CD4-positive, alpha-beta T cell (primary cell): ENCODE data around the gene ZG16B. TPM values are rescaled to one million over a fixed set of nuclear protein-coding genes. Genes with fewer than 3 reads are reported as not detected.

ENCODE experiments used
- ATAC-seq: fragments of 200-7000 bp; cut with Tn5 transposase; one replicate; pipeline ENCODE4 v1.10.0; 2022; ENCODE audit warnings: mild to moderate bottlenecking; ENCODE audit not compliant: poor library complexity
- CTCF ChIA-PET: fragments of 350-600 bp; sonication (Branson Sonifier 250); formaldehyde crosslinking; loops from one replicate; lab custom pipeline; 2021; ENCODE audit warnings: antibody characterized with exemption, inconsistent platforms; lab: Charles Lee
- POLR2A ChIA-PET: fragments of 350-600 bp; sonication (Branson Sonifier 250); formaldehyde crosslinking; loops from one replicate; lab custom pipeline; 2021; ENCODE audit warnings: antibody characterized with exemption, inconsistent platforms; lab: Charles Lee
- DNase-seq, 14 experiments: peaks; one replicate each; pipeline ENCODE4 v3.0.0-alpha.2; 2013 to 2020; ENCODE audit warnings: mixed read lengths in 2 of 14
- H3K27ac ChIP-seq, 2 donors: one replicate each; pipeline versions ENCODE4 v1.5.1 to v1.7.0; 2013; ENCODE audit warnings: low read length in 2 of 2, low read depth in 1 of 2, mild to moderate bottlenecking in 1 of 2
- H3K27me3 ChIP-seq, 2 experiments: 1 replicate in 1 of 2; 2 replicates in 1 of 2; pipeline versions ENCODE4 v1.6.1 to v1.7.0; 2013; ENCODE audit warnings: low read length in 2 of 2, control low read depth in 1 of 2, mild to moderate bottlenecking in 1 of 2, moderate library complexity in 1 of 2; ENCODE audit not compliant: insufficient read depth in 2 of 2, control insufficient read depth in 1 of 2
- H3K36me3 ChIP-seq: one replicate; pipeline ENCODE4 v1.6.1; 2013; ENCODE audit warnings: low read length, control low read depth; ENCODE audit not compliant: insufficient read depth
- H3K4me1 ChIP-seq: one replicate; pipeline ENCODE4 v1.6.1; 2013; ENCODE audit warnings: low read length, control low read depth; ENCODE audit not compliant: insufficient read depth
- H3K4me3 ChIP-seq: one replicate; pipeline ENCODE4 v1.5.1; 2013; ENCODE audit warnings: mild to moderate bottlenecking, low read length, moderate library complexity
- H3K9me3 ChIP-seq, 2 experiments: 1 replicate in 1 of 2; 2 replicates in 1 of 2; pipeline versions ENCODE4 v1.6.1 to v1.7.0; 2013; ENCODE audit warnings: low read length in 2 of 2, mild to moderate bottlenecking in 2 of 2, control low read depth in 1 of 2, moderate library complexity in 1 of 2; ENCODE audit not compliant: control insufficient read depth in 1 of 2, insufficient read depth in 1 of 2
- H3K27ac Mint-ChIP-seq: one replicate; pipeline ENCODE4 v1.8.0; 2020; ENCODE audit warnings: mixed read lengths
- H3K27me3 Mint-ChIP-seq: one replicate; pipeline ENCODE4 v1.8.0; 2021; ENCODE audit warnings: mixed read lengths
- H3K36me3 Mint-ChIP-seq: one replicate; pipeline ENCODE4 v1.8.0; 2021; ENCODE audit warnings: low read depth, mixed read lengths
- H3K4me1 Mint-ChIP-seq: one replicate; pipeline ENCODE4 v1.8.0; 2021; ENCODE audit warnings: low read depth, mixed read lengths
- H3K4me3 Mint-ChIP-seq: one replicate; pipeline ENCODE4 v1.8.0; 2020; ENCODE audit warnings: mild to moderate bottlenecking, mixed read lengths
- H3K9me3 Mint-ChIP-seq: one replicate; pipeline ENCODE4 v1.8.0; 2020; ENCODE audit warnings: mixed read lengths
- CTCF ChIP-seq: fragments of 200-600 bp; IDR thresholded peaks from one replicate; pipeline ENCODE4 v1.8.0; 2022; ENCODE audit warnings: antibody characterized with exemption, mild to moderate bottlenecking
- intact Hi-C, 2 experiments: fragments of 100-400 bp; cut with DNase I in 1 of 2; cut with micrococcal nuclease in 1 of 2; formaldehyde crosslinking; loops; one replicate each; pipeline versions ENCODE4 v1.15.1 to v1.9.0; 2023 to 2025; cut with DNase I, micrococcal nuclease
- total RNA-seq, 174 experiments: library from RNA in 2 of 174; stranded (reverse) in 2 of 174; gene quantifications; one replicate each; pipeline ENCODE4 v1.2.3 and lab custom pipeline; 2021 to 2026

The ZG16B gene
- total RNA-seq, 2 experiments from 2014 or later = not detected

DNA sequence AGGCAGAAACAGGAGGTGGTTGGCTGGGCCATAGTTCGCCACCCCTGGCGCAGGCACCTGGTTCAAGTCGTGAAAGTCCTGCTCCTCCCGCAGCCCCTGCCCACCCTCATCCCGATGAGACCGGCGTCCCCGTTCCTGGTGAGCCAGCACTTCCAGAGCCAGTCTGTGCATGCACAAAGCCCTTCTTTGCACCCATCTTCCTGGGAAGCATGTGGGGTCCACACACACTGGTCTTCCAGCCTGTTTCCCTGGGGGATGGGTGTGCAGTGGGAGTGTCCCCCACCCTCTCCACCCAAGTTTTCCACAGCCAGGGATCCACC is 1.6 kb upstream of the ZG16B start:
- H3K36me3 ChIP-seq = no peaks in the 10 kb centered on the region
- TF ChIP-seq CTCF = no peak
- DNase-seq (no peak), ATAC-seq (no peak)
- peaks cover 0 to 16% of the 10 kb centered on the region in 2 experiments for H3K9me3 ChIP-seq
- H3K27ac ChIP-seq = no peak overlapping the region
- Mint-ChIP-seq H3K27me3 (peaks cover 9% of the 10 kb centered on the region), H3K36me3 (no peaks in the 10 kb centered on the region), H3K27ac (no peak overlapping the region), H3K4me3 (no peak overlapping the region), H3K9me3 (no peaks in the 10 kb centered on the region), H3K4me1 (no peaks in the 10 kb centered on the region)
- ChIA-PET POLR2A (no interaction called here), CTCF (no interaction called here)
- H3K4me1 ChIP-seq = peaks cover 9% of the 10 kb centered on the region
- H3K27me3 ChIP-seq = peaks cover 0 to 3% of the 10 kb centered on the region in 2 experiments
- intact Hi-C loops = no loop called here
- no peak overlapping the region for H3K4me3 ChIP-seq

DNA sequence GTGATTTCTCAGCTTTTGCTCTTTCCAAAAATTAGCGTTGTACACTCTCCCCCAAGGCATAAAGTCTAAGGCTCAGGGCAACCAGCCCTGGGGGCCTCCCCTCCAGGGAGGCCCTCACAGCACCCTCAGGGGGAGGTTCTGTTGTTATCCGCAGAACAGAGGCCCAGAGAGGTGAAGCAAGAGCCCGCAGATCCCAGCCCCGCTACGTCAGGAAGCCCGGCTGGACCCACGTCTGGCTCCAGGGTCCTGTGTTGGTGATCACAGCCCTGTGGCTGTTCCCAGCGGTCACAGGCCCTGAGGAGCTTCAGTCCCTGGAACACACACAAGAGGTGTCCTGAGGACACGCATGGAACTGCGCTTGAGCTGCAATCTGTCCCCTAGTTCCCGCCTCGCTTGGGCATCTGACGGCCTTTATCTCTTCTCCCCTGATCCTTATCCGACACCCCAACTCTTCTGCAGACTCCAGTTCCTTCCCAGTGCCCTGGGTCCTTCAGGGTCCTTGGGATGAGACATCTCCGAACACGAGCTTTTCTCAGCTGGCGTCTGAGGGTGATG is 1.1 kb upstream of the ZG16B start:
- ATAC-seq (no peak), DNase-seq (no peak)
- H3K27me3 ChIP-seq = peaks cover 0 to 3% of the 10 kb centered on the region in 2 experiments
- Mint-ChIP-seq H3K9me3 (no peaks in the 10 kb centered on the region), H3K4me1 (no peaks in the 10 kb centered on the region), H3K27me3 (peaks cover 9% of the 10 kb centered on the region), H3K4me3 (no peak overlapping the region), H3K36me3 (no peaks in the 10 kb centered on the region), H3K27ac (no peak overlapping the region)
- peaks cover 9% of the 10 kb centered on the region for H3K4me1 ChIP-seq
- intact Hi-C loops = no loop called here
- no peak overlapping the region for H3K27ac ChIP-seq
- TF ChIP-seq CTCF = no peak
- no peak overlapping the region for H3K4me3 ChIP-seq
- no peaks in the 10 kb centered on the region for H3K36me3 ChIP-seq
- ChIA-PET POLR2A (no interaction called here), CTCF (no interaction called here)
- H3K9me3 ChIP-seq = peaks cover 0 to 16% of the 10 kb centered on the region in 2 experiments

DNA sequence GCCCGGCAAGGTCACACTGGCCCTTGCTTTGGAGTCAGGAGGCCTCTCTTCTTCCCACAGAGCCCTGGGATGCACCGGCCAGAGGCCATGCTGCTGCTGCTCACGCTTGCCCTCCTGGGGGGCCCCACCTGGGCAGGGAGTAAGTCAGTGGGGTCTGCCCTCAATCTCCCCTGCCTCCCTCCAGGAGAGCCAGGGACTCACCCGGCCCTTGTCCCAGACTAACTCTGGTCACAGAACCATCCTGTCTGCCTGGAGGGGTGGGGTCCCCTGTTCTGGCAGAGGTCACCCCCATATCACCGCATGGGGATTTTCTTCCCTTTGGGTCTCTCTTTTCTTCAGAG is 222 bp downstream of the ZG16B start:
- Mint-ChIP-seq H3K27ac (no peak overlapping the region), H3K9me3 (no peaks in the 10 kb centered on the region), H3K4me1 (no peaks in the 10 kb centered on the region), H3K36me3 (no peaks in the 10 kb centered on the region), H3K4me3 (no peak overlapping the region), H3K27me3 (peaks cover 9% of the 10 kb centered on the region)
- Histone ChIP-seq H3K27me3 (peaks cover 0 to 3% of the 10 kb centered on the region in 2 experiments), H3K4me1 (peaks cover 9% of the 10 kb centered on the region), H3K4me3 (no peak overlapping the region), H3K27ac (no peak overlapping the region), H3K36me3 (no peaks in the 10 kb centered on the region), H3K9me3 (peaks cover 0 to 16% of the 10 kb centered on the region in 2 experiments)
- ChIA-PET CTCF (no interaction called here), POLR2A (no interaction called here)
- DNase-seq (no peak), ATAC-seq (no peak)
- no peak for TF ChIP-seq CTCF
- intact Hi-C loops = no loop called here
